Neural cell (in vitro differentiated cells): ENCODE data around the gene CELA2A. TPM values are rescaled to one million over a fixed set of nuclear protein-coding genes. Genes with fewer than 3 reads are reported as not detected.
"Not testable (repeated sequence)": the region's sequence is repeated elsewhere in the genome, so short reads cannot be mapped to it uniquely, and the experiment has no call there.

Source experiments
- H2AFZ ChIP-seq: fragments of 200-600, 300-800 bp; sonication (generic), shearing (Covaris generic); 2 replicates; pipeline ENCODE4 v1.6.0; 2014; ENCODE audit warnings: low read depth, mild to moderate bottlenecking, antibody characterized with exemption, low read length, moderate library complexity
- H3F3A ChIP-seq: fragments of 200-600 bp; shearing (Covaris generic); 2 replicates; pipeline ENCODE4 v1.6.1; 2016; ENCODE audit warnings: mild to moderate bottlenecking, moderate library complexity, mixed read lengths, antibody characterized with exemption, low read length; ENCODE audit not compliant: insufficient read depth, poor library complexity, severe bottlenecking
- H3K27ac ChIP-seq: fragments of 200-600, 300-800 bp; sonication (generic), shearing (Covaris generic); 2 replicates; pipeline ENCODE4 v1.5.1; 2014; ENCODE audit warnings: mild to moderate bottlenecking, low read length, moderate library complexity
- H3K27me3 ChIP-seq: fragments of 300-800, 200-600 bp; sonication (generic), shearing (Covaris generic); 2 replicates; pipeline ENCODE4 v1.6.0; 2014; ENCODE audit warnings: mild to moderate bottlenecking, low read depth, low read length, moderate library complexity; ENCODE audit not compliant: insufficient read depth
- H3K36me3 ChIP-seq: fragments of 300-800, 200-600 bp; sonication (generic), shearing (Covaris generic); 2 replicates; pipeline ENCODE4 v1.5.1; 2014; ENCODE audit warnings: mild to moderate bottlenecking, antibody characterized with exemption, low read length, moderate library complexity; ENCODE audit not compliant: insufficient read depth
- H3K4me2 ChIP-seq: fragments of 300-800, 200-600 bp; sonication (generic), shearing (Covaris generic); 2 replicates; pipeline ENCODE4 v1.6.0; 2014; ENCODE audit warnings: mild to moderate bottlenecking, low read length
- H3K4me3 ChIP-seq: fragments of 300-800, 200-600 bp; sonication (generic), shearing (Covaris generic); 2 replicates; pipeline ENCODE4 v1.5.1; 2014; ENCODE audit warnings: mild to moderate bottlenecking, low read length, moderate library complexity
- H3K79me2 ChIP-seq: fragments of 200-600 bp; shearing (Covaris generic); replicated peaks from 2 replicates; pipeline ENCODE4 v1.6.0; 2014; ENCODE audit warnings: mild to moderate bottlenecking, low read length, moderate library complexity; ENCODE audit not compliant: insufficient read depth
- H3K9ac ChIP-seq: fragments of 300-800, 200-600 bp; sonication (generic), shearing (Covaris generic); 2 replicates; pipeline ENCODE4 v1.6.1; 2016; ENCODE audit warnings: mild to moderate bottlenecking, low read length, mixed read lengths
- H3K9me2 ChIP-seq: fragments of 200-600 bp; shearing (Covaris generic); 2 replicates; pipeline ENCODE4 v1.6.1; 2016; ENCODE audit warnings: mild to moderate bottlenecking, low read length, mixed read lengths; ENCODE audit not compliant: insufficient read depth
- H3K9me3 ChIP-seq: fragments of 200-600, 300-800 bp; sonication (generic), shearing (Covaris generic); 2 replicates; pipeline ENCODE4 v1.6.1; 2016; ENCODE audit warnings: mild to moderate bottlenecking, mixed run types, low read length, moderate library complexity, mixed read lengths
- H4K20me1 ChIP-seq: fragments of 200-600 bp; shearing (Covaris generic); 2 replicates; pipeline ENCODE4 v1.6.1; 2016; ENCODE audit warnings: mild to moderate bottlenecking, mixed run types; ENCODE audit not compliant: insufficient read depth
- EP300 ChIP-seq: fragments of 450-650 bp; conservative IDR thresholded peaks from 2 replicates; pipeline ENCODE4 v1.6.1; 2014; ENCODE audit warnings: antibody characterized with exemption, mild to moderate bottlenecking, moderate library complexity; ENCODE audit not compliant: poor library complexity, severe bottlenecking
- EZH2 ChIP-seq: fragments of 200-600, 300-800 bp; shearing (Covaris generic), sonication (generic); IDR thresholded peaks from 2 replicates; pipeline ENCODE4 v1.6.1; 2014; ENCODE audit warnings: antibody characterized with exemption, low read length, borderline replicate concordance, mild to moderate bottlenecking; ENCODE audit not compliant: insufficient read depth, poor library complexity, severe bottlenecking
- MXI1 ChIP-seq: fragments of 450-650 bp; conservative IDR thresholded peaks from 2 replicates; pipeline ENCODE4 v1.6.1; 2014; ENCODE audit warnings: antibody characterized with exemption, mild to moderate bottlenecking; ENCODE audit not compliant: poor library complexity, severe bottlenecking
- POLR2AphosphoS5 ChIP-seq: IDR thresholded peaks from 2 replicates; pipeline ENCODE4 v1.6.1; 2012
- RAD21 ChIP-seq: fragments of 450-650 bp; conservative IDR thresholded peaks from 2 replicates; pipeline ENCODE4 v1.6.1; 2014; ENCODE audit warnings: antibody characterized with exemption, mild to moderate bottlenecking, moderate library complexity
- SMC3 ChIP-seq: fragments of 450-650 bp; conservative IDR thresholded peaks from 2 replicates; pipeline ENCODE4 v1.6.1; 2014; ENCODE audit warnings: antibody characterized with exemption, mild to moderate bottlenecking, moderate library complexity; ENCODE audit not compliant: poor library complexity
- TAF1 ChIP-seq: IDR thresholded peaks from 2 replicates; pipeline ENCODE4 v1.6.1; 2012; ENCODE audit warnings: low read depth
- polyA plus RNA-seq: library from polyadenylated mRNA; depleted of rRNA; stranded (reverse); fragments of >200 nt; gene quantifications from 2 replicates; pipeline ENCODE4 v1.2.3, GENCODE V29; 2014
- TF ChIP-seq, protein P1 (sequence below): IDR thresholded peaks from 2 replicates; pipeline ENCODE4 v1.6.1; 2012; ENCODE audit warnings: borderline replicate concordance
- TF ChIP-seq, protein P2 (sequence below): fragments of 450-650 bp; IDR thresholded peaks from 2 replicates; pipeline ENCODE4 v1.5.1; 2014; ENCODE audit warnings: antibody characterized with exemption, mild to moderate bottlenecking, moderate library complexity; ENCODE audit not compliant: poor library complexity, severe bottlenecking

Gene CELA2A
- polyA plus RNA-seq, 1 donor from 2014 or later: not detected

DNA sequence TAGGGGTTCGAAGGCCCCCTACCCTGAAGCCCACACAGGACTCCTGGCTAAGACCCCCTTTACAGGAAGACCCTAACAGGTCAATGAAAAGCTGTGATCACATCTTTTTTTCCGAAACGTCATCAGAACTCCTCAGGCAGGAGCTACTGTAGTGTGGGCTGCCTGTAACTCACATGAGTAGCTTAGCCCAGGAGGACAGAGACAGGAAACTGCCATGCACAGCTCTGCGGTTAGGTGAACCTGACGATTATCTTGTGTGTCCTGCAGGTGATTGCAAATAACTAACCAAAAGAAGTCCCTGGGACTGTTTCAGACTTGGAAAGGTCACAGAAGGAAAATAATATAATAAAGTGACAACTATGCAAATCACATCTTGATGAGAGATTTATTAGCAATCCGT, 15.2 kb downstream of the CELA2A start:
- not testable (repeated sequence) for H3K9me2 ChIP-seq, H3K27ac ChIP-seq, H2AFZ ChIP-seq, H3K36me3 ChIP-seq, H3K27me3 ChIP-seq, H4K20me1 ChIP-seq, H3K9me3 ChIP-seq, H3F3A ChIP-seq, H3K9ac ChIP-seq, H3K4me2 ChIP-seq, H3K79me2 ChIP-seq, H3K4me3 ChIP-seq

DNA sequence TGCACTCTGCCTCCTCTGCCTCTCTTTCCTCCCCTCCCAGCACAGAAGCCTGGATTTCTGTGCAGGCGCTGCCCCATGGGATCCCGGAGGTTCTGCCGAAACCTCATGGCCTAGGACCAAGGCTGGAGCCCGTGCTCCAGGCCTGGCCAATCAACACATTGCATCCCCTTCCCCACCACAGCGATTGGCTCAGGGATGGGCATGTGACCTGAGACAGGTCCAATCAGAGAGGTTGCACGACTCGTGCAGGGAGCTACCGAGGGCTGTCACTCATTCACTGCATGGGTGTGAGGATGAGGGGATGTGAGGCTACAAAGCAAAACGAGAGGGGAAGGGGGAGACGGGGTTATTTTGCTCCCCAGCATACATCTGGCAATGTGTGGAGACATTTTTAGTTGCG, 16.1 kb downstream of the CELA2A start:
- Histone ChIP-seq H2AFZ (no peak overlapping the region), H3K36me3 (no peaks in the 10 kb centered on the region), H3K27ac (no peak overlapping the region)

DNA sequence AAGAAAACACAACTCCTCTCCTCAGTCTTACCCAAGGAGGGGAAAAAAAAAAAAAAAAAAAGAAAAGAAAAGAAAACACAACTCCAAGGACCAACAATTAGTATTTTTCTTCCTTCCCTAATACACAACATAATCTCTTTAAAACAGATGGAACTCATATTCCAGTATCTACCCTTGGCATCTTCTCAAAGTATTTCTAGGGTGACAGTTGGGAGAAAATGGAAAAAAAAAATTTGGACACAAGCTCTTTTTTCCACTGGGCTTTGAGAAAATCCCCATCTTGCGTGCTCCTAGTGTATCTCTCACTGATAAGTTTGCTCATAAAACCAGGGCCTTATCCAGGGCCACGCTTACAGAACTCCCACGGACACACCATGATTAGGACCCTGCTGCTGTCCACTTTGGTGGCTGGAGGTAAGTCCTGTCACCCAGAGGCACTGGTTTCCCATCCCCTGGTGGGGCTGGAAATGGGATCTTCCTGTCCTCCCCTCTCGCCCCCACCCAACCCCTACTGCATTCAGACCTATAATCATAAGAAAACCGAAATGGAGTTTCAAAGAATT, 19.3 kb downstream of the CELA2A start, which contains the start of gene CELA2B:
CELA2B (plus strand) TSS at position 353 of the 563 bp plus-strand sequence; CDS start at position 375, 22 bp downstream.
- H2AFZ ChIP-seq: no peak within 1 kb of the TSS
- no peaks in the 10 kb centered on the region for H3K9me2 ChIP-seq
- H4K20me1 ChIP-seq: no peaks in the 10 kb centered on the region
- H3K27me3 ChIP-seq: no peaks in the 10 kb centered on the region
- no peak within 1 kb of the TSS for H3K4me2 ChIP-seq
- H3K36me3 ChIP-seq: no peaks in the 10 kb centered on the region
- H3K79me2 ChIP-seq: no peaks in the 10 kb centered on the region
- H3K27ac ChIP-seq: no peak within 1 kb of the TSS
- H3K4me3 ChIP-seq: no peak within 1 kb of the TSS
- no peak within 1 kb of the TSS for H3K9ac ChIP-seq
- no peaks in the 10 kb centered on the region for H3K9me3 ChIP-seq
- no peaks in the 10 kb centered on the region for H3F3A ChIP-seq
- TF ChIP-seq RAD21 (no peak), MXI1 (no peak), TAF1 (no peak), POLR2AphosphoS5 (no peak)
- TF ChIP-seq, protein P1, sequence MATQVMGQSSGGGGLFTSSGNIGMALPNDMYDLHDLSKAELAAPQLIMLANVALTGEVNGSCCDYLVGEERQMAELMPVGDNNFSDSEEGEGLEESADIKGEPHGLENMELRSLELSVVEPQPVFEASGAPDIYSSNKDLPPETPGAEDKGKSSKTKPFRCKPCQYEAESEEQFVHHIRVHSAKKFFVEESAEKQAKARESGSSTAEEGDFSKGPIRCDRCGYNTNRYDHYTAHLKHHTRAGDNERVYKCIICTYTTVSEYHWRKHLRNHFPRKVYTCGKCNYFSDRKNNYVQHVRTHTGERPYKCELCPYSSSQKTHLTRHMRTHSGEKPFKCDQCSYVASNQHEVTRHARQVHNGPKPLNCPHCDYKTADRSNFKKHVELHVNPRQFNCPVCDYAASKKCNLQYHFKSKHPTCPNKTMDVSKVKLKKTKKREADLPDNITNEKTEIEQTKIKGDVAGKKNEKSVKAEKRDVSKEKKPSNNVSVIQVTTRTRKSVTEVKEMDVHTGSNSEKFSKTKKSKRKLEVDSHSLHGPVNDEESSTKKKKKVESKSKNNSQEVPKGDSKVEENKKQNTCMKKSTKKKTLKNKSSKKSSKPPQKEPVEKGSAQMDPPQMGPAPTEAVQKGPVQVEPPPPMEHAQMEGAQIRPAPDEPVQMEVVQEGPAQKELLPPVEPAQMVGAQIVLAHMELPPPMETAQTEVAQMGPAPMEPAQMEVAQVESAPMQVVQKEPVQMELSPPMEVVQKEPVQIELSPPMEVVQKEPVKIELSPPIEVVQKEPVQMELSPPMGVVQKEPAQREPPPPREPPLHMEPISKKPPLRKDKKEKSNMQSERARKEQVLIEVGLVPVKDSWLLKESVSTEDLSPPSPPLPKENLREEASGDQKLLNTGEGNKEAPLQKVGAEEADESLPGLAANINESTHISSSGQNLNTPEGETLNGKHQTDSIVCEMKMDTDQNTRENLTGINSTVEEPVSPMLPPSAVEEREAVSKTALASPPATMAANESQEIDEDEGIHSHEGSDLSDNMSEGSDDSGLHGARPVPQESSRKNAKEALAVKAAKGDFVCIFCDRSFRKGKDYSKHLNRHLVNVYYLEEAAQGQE: no peak
- TF ChIP-seq, protein P2, sequence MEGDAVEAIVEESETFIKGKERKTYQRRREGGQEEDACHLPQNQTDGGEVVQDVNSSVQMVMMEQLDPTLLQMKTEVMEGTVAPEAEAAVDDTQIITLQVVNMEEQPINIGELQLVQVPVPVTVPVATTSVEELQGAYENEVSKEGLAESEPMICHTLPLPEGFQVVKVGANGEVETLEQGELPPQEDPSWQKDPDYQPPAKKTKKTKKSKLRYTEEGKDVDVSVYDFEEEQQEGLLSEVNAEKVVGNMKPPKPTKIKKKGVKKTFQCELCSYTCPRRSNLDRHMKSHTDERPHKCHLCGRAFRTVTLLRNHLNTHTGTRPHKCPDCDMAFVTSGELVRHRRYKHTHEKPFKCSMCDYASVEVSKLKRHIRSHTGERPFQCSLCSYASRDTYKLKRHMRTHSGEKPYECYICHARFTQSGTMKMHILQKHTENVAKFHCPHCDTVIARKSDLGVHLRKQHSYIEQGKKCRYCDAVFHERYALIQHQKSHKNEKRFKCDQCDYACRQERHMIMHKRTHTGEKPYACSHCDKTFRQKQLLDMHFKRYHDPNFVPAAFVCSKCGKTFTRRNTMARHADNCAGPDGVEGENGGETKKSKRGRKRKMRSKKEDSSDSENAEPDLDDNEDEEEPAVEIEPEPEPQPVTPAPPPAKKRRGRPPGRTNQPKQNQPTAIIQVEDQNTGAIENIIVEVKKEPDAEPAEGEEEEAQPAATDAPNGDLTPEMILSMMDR: no peak

More for the DNA sequence above, 16.1 kb downstream of the CELA2A start:
- no peaks in the 10 kb centered on the region for H3K9me2 ChIP-seq
- TF ChIP-seq MXI1 (no peak), POLR2AphosphoS5 (no peak), SMC3 (no peak), EZH2 (no peak), RAD21 (no peak), TAF1 (no peak), EP300 (no peak)
- TF ChIP-seq, protein P2: no peak
- TF ChIP-seq, protein P1: no peak
- H3K27me3 ChIP-seq: no peaks in the 10 kb centered on the region
- H3K4me2 ChIP-seq: no peak overlapping the region
- H3K9ac ChIP-seq: no peak overlapping the region
- no peaks in the 10 kb centered on the region for H3K9me3 ChIP-seq
- H4K20me1 ChIP-seq: no peaks in the 10 kb centered on the region
- H3F3A ChIP-seq: no peaks in the 10 kb centered on the region
- H3K4me3 ChIP-seq: no peak overlapping the region
- no peaks in the 10 kb centered on the region for H3K79me2 ChIP-seq
